Globus pallidus (tissue), 1 donor: ENCODE data around the gene AAK1.

Experiments
- DNase-seq: peaks from one replicate; pipeline ENCODE4 v3.0.0-alpha.2; 2015; ENCODE audit warnings: low spot score

AAK1 gene

DNA sequence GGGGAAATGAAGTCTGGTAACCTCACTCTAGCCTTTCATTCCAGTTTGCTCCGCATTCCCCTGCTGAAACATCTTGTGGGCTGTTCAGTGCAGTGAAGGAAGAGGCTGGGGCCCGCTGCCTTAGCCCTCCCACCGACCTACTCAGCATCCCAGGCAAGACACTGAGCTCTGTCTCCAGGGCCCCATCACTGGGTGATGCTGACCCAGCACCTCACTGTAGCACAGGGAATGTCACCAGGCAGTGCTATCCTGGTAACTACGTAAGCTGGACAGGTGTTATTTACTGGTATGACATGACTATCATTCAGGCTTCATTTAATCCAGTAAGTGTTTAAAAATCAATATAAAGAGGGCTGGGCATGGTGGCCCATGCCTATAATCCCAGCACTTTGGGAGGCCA, 105.3 kb downstream of the AAK1 start:
- DNase-seq, result no peak

DNA sequence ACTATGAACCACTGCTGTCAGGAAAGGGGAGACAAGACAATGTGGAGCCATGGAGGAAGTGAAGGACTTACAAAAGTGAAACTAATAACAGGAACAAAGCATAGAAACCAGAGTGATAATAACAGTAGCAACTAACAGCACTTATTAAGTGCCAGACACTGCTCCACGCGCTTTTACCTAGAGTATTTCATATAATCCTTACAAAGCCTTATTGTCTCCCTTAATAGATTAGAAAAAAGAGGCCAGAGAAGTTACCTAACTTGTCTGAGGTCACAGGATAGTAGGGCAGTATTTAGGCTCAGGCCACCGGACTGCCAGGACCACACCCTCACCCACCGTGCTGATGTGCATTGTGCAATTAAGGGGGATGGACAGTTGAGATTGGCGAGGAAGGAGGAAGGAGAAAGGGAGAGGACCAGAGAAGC, 107.7 kb downstream of the AAK1 start:
- DNase-seq, result no peak

DNA sequence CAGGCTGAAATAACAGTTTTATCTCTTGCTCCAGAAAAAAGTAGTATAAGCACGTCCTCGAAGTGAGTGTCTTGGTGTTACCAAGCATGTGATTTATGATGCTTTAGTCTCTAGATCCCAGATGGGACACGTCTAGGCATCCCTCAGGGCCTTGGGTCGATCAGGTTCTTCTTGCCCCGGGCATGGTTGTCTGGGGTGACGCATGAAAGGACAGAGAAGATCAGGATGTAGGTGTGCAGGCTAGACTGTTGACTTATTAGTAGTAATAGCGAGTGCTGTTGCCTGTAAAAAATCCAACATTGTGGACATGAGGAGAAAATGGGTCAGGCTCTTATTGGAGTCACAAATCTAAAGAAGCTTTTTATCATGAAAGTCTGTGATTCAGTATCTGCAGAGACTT, 112.4 kb downstream of the AAK1 start:
- DNase-seq, result no peak

DNA sequence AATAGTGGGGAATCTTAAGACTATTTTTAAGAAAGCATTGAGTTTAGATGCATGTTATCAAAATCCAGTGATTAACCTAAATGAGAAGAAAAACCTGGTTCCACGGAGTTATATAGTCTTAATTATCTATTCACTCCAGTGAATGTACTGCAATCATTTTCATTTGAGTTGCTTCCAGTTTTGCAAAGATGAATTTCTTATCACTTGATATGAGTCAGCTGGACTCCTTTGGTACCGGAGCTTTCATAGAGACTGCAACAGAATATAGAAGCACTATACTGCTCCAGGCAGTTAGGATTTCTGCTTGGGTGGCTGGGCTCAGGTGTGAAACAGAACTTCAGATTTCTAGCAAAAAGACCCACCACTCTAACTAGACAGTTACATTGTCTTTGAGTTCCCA, 114.1 kb downstream of the AAK1 start:
- no peak for DNase-seq

DNA sequence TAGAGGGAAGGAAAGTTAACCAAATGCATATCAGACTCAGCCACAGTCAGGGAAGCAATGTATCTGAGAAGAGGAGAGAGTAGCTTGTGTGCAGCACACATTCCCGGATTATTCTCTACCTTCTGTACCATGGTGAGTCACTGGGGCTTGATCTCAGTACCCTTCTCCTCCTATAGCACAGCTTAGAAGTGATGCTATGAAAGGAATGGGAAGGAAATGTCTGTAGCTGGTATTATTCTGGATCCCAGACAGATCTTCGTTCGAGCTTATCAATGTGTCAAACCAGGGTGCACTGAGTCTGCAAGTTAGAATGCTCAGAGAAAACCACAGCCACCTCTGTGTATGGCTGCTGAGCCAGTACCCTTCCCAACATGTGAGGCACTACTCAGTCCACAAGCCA, 118.3 kb downstream of the AAK1 start:
- DNase-seq, result no peak

DNA sequence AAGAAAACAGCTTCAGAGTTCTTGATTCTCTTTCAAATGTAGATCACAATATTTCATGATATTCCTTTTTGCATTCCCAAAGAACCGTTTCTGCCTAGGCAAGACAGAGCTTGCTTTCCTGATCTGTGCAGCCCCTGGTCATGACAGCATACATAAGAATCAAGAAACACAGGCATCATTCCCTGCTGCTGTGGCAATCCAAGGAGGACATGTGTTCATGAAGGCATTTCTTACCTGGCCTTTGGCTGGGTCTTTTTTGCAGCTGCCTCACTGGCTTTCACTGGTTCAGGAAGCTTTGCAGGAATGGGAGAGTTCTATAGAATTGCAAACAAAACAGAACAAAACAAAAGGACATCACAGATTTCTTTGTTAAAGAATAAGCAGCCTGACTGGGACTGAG, 118.7 kb downstream of the AAK1 start:
- DNase-seq, result no peak

DNA sequence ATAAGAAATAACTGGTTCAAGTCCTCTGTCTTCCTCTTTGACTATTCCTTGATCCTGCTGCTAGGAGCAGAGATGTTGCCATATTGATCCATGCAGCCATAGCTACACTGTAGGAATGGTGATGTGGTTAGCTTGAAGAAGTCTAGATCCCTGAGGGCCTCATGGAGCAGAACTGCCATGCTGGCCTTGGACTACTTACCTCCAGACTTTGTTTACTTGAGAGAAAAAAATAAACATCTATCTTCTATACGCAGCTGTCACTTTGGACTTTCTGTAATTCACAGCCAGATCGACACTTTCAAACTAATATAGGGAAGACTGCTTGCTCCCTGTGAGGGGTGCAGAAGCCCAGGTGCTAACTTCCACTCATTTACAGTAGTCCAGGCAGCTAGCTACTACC, 121.8 kb downstream of the AAK1 start:
- DNase-seq, result no peak

DNA sequence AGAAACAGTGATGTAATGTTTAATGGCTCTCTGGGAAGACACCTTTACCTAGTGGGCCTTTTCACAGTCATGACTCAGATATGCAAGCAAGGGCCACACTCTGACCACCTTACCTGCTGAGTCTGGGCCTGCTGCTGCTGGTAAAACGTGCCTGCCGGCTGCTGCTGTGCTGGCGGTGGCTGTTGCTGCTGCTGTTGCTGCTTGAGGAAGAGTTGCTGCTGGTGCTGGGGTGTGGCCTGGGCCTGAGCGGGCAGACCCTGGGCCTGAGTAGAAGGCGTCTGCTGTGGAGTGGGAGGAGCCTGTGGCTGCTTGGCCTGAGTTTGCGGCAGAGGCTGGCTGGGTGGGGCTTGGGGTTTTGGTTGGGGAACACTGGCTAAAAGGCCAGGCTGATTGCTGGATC, 124.7 kb downstream of the AAK1 start:
- no peak for DNase-seq

DNA sequence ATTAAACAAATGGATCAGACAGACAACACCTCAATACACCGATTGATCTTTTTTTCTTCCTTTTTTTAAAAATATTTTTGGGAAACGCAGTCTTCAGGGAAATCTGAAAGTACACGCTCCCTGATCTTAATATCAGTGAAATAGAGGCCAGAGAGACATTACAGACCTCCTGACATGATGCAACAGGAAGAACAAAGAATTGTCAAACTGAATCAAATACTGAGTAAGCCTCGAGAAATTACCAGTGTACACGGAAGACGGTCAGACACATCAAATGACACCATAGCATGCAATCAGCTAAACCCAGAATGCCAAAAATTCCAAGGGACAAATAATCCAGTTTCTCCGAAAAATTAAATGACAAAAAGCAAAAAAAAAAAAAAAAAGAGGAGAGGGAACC, 126.1 kb downstream of the AAK1 start:
- DNase-seq, result no peak

DNA sequence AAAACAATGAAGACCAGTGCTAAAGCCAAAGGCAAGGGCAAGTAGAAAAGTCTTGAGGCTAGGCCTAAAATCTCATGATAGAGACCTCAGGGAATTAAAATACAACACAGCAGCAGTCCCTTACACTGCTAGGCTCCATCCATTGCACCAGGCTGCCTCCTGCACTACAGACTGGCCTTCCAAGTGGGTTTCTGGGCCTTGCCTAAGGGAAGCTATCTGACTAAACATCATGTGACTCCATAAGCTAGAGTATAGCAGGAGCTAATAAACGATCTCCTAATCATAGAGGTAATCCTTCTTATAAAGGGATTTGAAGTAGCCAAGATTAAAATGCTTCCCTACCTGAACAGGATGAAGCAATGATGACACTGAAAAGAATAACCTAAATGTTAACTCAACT, 128.7 kb downstream of the AAK1 start:
- DNase-seq, result no peak

DNA sequence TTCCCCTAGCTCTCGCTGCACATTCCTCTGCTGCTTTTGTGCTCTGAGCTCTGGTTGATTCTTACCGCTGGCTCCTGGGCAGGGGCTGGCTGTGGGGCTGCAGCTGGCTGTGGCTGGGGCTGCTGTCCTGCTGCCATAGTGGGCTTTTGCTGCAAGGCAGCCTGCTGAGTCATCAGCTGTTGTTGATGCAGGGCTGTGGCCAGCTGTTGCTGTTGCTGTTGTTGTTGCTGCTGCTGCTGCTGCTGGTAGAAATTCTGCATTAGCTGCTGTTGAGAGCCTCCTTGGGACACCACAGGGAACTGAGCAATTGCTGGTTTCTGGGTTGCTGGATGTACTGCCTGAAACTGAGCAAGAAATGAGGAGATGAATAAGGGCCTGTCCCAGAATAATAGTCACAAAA, 129.1 kb downstream of the AAK1 start:
- DNase-seq, result peak; percentile 63

DNA sequence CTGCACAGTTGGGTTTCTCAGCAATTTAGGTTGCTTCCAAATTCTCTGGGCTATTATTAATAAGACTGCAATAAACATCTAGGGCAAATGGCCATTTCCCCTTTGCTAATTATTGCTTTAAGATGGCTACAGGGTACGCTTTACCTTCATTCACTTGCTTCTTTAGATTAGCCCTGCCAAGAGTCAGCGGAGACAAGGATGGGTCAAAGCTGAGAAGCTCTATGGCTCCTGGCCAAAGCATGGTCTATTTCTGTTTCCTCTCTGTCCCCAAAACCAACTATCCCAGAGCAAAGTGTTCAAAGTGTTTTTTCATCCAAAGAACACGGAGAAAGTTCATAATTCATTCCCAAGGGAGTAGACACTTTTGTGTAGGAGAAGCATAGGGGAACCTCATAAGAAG, 131.1 kb downstream of the AAK1 start:
- DNase-seq, result no peak

DNA sequence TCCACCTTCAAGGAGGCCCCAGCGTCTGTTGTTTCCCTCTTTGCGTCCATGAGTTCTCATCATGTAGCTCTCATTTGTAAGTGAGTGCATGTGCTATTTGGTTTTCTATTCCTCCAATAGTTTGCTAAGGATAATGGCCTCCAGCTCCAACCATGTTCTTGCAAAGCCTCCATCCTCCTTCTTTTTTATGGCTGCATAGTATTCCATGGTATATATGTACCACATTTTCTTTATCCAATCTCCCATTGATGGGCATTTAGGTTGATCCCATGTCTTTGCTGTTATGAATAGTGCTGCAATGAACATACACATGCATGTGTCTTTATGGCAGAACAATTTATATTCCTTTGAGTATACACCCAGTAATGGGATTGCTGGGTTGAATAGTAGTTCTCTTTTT, 133.3 kb downstream of the AAK1 start:
- DNase-seq, result no peak

DNA sequence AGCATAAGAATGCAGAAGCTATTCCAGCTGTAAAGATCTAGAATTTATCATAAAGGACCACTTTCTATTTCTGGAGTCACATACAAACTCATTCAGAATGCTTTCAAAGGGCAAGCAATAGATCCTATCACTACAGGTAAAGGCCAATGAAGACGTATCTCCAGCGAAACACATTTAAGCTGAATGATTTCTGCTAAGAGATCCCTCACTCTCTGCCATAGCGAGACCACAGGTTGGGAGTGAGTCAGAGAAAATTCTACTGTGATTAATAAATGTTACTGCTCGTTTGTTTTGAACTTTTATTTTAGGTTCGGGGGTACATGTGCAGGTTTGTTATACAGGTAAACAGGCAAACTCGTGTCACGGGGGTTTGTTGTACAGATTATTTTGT, 133.8 kb downstream of the AAK1 start:
- no peak for DNase-seq

DNA sequence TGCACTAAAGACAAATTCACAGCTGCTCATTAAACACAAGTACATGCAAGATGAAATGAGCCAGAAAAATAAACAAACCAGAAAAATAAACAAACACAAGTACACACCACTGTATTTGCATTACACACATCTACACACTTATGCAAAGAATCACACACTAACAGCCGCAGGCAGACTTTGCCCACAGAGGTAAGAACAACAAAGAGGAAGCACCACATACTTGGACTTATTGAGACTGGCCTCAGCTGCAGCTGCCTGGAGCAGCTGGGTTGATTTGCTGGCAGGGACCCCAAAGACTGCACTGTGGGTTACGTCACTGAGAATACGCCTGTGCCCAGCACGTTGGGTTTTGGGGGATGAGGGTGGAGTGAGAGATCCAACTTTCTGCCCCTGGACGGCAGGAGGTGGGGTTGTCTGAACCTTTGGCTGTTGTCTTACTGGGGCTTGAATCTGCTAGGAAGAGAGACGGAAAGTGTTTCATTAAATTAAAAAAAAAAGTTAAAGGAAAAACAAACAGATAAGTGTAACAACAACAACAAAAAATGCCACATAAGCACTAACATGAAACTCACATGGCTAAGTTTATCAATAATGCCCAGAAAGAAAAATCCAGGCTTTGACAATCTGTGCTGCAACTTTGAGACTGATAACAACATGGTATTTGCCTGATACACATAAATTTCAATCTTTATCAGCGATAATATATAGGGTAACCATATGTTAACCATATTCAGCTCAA, 134.4 kb downstream of the AAK1 start:
- peak; percentile 82 for DNase-seq

DNA sequence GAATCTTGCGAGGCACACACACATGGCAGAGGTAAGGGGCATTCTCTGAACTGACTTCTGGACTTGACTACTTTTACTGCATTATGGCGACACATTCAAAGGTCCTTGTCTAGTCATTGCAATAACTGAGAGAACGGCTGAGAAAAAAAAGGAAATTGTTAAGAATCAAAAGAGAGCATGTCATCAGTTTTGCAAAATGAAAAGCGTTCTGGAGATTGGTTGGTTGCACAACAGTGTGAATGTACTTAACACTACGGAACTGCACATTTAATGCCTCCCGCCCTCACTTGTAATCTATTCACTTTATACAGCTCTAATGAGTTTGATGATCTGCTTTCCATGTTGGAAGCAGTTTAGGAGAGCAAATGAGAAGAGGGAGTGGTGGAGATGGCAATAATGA, 137.8 kb downstream of the AAK1 start:
- DNase-seq, result no peak

DNA sequence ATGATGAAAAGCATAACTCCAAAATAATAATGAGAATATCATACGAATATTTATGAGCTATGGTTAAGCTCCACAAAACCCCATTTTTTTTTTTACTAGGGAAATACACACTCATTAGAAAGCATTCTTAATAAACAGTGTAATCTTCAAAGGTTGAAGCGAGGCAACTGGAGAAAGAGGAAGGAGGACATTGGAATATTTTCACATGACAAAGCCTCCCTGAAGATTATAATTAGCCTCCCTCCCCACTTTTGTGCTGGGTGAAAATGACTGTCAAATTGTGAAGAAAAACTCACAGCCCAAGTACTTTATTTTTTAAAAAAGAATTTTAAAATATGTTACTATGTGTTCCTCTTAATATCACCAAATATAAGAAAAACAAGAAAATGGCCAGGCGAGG, 142.2 kb downstream of the AAK1 start:
- no peak for DNase-seq

DNA sequence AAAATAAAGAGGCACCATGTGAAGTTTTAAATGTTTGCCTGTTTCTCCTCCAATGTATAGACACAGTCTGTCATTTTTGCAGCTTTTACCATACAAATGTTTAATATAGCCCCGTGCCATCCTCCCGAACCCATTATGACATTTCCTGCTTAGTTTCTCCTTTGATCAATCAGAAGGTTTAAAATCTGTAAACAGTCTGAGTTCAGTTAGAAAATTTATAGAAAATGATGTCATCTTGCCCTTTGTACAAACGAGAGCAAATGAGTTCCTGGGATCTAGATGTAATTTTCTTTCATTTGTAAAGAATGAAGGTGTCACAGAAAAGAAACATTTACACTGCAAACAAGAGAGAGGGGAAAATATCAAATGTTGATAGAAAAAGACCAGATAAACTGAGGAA, 143.6 kb downstream of the AAK1 start:
- no peak for DNase-seq

DNA sequence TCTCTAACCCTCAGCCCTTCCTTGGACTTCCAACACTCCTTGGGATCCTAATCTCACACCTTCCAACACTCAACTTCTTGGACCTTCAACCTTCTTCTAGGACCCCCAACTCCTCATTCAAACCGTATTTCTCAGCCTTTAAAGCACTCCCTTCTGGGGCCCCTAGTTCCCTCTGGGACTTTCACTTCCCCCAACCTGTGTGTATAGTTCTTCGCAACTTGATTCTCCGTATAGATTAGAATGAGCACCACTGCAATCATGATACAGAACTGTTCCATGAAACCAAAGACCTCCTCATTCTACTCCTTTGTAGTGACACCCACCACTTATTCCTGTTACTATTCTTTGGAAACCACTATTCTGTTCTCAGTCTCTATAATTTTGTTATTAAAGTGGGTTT, 144.3 kb downstream of the AAK1 start:
- no peak for DNase-seq

DNA sequence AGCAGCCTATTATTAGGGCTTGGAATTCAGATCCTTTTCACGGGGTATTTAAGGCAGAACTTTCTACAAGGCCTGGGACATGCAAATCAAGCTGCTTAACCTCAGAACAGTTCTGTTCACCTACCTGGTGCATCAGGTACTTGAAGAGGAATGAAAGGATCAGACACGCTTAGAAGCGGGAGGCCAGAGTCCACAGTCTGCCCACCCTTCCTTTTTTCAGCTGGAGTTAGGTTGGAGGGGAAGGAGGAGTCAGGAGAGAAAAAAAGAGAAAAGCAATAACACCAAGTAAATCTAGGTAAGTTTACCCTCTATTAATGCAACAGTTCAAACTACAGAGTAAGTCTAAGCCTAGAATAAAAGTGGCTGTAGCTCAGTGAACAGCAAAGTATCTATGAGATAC, 147.7 kb downstream of the AAK1 start:
- no peak for DNase-seq

DNA sequence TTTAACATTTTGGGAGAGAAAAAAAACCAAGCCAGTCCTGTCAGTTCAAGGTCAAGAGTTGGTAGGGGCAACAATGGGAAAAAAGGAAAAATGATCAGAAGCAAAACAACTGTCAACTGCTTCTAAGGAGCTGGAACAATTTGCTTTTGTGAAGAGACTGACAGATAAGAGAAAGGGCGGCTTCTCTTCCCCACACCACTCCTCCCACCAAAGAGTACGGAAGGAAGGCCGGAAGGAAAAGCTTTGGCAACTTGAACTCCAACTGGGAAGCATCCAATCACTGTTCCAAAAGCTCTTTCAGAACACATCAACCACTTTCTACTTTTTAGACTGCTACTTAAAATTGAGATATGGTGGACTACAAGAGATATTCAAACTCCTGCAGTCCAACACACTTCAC, 148.5 kb downstream of the AAK1 start:
- DNase-seq, result no peak

DNA sequence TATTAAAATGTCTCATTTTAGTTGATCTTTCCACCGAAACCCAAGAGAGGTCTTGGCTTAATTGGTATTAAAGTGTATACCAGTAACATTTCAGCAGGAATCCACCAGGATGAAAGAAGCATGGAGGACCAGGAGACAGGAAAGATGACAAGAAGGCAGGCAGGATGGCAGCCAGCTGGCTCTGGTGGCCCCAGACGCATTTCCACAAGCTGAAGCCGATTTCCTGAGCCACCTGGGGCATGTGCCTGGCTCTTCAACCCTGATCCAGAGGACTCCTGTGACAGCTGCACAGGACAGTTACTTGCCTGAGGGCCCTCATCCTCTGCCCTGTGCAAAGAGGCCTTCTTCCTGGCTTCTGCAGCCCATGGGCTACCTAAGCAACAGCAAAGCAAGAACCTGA, 149.4 kb downstream of the AAK1 start:
- DNase-seq, result no peak

DNA sequence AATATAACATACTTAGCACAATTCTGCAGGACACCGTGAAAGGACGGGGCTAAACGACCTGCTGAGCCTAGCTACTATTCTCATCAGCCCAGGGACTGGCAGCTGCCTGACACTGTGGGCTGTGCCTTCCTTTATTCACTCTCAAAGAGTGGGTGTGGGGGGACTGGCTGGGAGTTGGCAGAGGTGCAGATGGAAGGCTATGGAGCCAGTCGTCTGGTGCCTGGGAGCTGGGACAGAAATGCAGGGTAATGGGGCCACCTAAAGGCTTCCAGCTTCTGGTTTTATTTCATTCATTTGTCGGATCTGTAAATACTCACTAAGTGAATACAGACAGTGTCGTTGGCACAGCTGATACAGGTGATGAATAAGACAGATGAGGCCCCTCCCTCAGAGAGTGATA, 150.3 kb downstream of the AAK1 start:
- DNase-seq, result peak; percentile 67

DNA sequence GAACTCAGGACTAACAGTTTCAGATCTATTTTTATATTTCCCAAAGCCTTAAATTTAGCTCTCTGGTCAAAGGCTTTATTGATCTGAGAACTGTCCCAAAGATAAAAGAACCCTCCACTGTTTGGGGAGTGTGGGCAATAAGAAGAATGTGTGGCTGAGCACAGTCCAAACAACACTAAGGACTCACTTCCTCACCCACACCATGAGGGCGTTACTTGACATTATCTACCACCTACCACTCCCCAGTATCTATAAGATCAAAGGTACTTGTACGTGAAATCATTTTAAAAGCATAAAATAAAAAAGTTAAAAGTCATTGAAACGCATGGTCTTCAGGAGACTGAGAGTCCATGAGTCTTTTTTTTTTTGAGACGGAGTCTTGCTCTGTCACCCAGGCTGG, 151.7 kb downstream of the AAK1 start:
- no peak for DNase-seq

DNA sequence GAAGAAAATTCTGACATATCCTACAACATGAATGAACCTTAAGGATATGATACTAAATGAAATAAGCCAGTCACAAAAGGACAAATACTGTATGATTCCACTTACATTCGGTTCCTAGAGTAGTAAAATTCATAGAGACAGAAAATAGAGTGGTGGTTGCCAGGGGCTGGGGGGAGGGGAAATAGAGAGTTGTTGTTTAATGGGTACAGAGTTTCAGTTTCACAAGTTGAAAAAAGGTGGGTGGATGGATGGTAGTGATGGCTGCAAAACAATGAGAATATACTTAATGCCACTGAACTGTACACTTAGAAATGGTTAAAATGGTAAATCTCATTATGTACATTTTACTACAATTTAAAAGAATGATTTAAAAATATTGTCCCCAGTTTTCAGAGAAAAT, 153.1 kb downstream of the AAK1 start:
- DNase-seq, result no peak
